ENCODE data around the gene RACK1.

The RACK1 gene

DNA sequence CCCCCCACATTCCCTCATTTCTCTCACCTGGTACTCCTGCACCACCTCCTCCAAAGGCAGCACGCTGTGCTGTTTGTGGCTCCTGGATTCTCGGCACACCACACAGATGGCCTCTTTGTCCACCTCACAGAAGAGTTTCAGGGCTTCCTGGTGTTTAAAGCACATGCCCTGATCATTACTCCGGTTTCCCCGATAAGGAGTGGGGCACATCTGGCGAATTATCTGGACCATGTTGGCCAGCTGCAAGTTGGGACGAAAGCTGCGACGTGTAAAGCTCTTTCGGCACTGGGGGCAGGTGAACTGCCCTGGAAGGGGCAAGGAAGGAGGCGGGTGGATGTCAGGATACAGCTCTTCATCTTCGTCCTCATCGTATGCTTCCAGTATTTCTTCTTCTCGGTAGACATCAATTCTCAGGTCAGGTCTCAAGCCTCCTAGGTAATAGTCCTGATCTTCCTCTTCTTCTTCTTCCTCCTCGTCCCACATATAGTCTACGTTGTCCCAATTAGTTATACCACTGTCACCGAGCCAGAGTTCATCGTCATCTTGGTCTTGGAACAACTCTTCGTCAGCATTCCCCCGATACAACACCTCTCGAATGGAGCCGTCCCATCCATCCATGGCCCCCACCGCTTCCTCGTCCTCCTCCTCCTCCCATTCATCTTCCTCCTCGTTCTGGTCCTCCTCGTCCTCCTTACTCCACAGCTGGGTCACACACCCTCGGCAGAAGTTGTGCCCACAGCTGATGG, 16.4 kb upstream of the RACK1 start:
- no peak for DNase-seq (ENCODE audit: low spot score)

DNA sequence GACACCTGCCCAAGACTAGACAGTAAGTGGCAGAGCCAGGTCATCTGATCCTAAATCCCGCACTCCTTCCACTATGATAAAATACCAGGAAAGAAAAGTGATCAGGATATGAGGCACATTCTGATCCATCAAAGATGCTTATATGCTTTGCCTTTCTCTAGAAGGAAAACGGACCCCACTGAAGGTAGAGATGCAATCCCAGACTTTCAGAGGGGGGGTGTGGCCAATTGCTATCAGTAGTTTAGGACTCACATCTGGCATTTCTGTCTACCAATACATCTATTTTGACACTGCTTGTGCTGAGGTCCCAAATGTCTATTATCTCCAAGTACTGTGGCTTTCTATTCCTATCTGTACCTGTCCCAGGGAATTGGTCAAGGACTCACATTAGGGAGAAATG, 15.6 kb upstream of the RACK1 start:
- no peak for DNase-seq (ENCODE audit: low spot score)

DNA sequence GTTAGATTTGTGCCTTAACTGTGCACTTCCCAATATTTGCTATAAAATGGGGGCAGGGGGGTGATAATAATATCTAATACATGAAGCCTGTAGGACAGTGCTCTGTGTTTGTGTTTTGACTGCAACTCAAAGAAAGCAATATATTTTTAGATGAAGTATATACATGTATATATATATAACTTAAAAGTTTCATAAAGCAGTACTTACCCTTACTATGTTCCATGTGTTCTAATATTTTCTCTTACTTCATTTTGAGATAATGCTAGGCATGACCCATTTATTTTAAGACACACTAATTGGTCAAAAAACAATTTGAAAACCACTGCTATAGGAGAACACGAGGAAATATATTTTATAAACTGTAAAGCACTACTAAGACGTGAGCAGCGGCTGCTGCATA, 14.9 kb upstream of the RACK1 start:
- no peak for DNase-seq (ENCODE audit: low spot score)

DNA sequence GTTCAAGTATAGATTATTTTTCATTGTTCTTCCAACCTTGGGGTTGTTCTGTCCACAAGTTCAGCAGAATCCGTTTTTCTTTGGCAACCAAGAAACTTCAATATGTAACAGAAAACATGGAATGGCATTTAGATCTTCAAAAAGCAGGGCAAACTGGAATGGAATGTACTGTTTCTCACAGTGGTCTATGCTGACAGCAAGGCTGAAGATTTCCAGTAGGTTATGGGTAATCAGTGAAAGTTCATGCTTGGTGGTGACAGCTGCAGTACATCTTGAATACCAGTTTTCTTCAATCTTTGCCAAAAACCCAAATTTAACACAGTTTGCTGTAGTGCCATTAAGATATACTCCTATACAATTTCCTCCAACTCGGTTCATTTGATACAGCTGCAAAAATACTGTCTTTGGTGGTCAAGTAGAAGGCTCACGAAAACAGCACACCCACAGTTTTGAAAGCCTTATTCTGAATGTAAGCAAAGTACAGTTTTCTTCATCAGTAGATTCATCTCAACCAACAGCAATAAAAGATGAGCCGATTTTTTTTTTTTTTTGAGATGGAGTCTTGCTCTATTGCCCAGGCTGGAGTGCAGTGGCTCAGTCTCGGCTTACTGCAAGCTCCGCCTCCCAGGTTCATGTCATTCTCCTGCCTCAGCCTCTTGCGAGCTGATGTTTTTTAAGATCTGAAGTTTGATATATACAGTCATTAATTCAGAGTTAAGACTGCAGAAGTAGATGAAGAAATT, 12.3 kb upstream of the RACK1 start:
- DNase-seq (ENCODE audit: low spot score): no peak

DNA sequence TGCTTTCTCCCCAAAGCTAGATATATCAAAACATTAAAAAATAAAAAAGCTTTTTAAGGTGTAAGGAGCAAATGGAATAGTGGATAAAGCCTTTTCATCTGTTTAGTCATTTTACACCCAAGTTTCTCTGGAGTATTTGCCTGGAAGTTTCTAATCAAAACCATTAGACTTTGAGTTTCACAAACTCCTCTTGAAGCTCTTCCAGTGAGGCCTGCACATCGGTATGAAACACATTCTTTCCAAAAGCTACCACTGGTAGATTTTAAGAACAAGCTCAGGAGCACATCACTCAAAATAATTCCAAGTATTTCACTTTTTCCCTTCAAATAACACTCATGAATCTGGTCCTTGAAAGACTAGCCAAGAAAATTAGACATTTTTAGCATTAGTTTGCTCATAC, 11.6 kb upstream of the RACK1 start:
- DNase-seq (ENCODE audit: low spot score): no peak

DNA sequence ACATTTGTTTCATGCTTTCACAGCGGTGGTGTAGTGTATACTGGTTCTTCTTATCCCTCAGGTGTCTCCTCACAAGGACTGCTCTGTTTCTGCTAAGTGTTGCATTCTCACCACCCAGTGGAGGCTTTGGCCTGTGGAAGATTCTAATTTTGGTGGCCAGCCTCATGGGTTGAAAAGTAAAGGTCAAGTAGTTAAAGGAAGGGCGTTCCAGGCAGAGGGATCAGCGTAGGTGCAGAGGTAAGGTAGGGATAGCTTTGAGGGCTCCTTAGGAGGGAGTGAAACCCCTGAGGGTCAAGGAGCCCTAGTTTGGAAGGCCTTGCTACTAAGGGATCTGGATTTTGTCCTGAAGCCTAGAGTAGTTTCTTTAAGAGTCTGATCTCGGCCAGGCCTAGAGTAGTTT, 4.6 kb upstream of the RACK1 start:
- no peak for DNase-seq (ENCODE audit: low spot score)

DNA sequence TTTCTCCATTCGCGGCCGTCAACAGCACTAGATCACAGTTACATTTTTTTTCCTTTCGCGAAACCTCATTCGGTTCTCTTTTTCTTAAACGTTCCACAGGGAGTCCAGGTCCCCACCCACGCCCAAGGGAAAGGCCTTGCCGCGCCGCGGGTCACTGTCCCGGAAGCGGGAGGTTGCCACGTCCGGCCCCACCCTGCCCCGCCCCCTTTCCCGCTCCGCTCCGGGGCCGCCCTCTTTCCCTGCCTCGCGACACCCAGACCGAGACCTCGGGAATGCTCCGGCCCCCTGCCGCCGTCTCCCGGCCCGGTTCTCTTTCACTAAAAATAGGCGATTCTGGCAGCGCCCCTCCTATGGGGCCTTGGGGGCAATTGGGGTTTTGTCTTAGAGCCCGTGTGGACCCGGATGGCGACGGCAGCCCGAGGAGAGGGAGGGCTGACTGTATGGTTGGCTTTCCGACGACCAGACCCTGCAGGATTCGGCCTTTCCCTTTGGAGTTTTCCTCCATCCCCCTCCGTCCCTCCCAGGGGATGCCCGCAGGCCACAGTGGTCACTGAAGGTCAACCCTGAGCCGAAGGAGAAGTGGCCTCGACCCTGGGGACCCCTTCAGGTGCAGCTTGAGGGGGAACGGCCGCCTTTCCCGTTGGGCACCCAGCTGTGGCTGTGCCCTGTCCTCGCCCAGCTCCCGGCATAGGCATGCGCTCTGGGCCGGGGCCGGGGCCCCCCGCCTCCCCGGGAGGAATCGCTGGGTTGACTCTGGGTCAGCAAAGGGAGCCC, 2.8 kb upstream of the RACK1 start:
- DNase-seq (ENCODE audit: low spot score): peak; percentile 87

DNA sequence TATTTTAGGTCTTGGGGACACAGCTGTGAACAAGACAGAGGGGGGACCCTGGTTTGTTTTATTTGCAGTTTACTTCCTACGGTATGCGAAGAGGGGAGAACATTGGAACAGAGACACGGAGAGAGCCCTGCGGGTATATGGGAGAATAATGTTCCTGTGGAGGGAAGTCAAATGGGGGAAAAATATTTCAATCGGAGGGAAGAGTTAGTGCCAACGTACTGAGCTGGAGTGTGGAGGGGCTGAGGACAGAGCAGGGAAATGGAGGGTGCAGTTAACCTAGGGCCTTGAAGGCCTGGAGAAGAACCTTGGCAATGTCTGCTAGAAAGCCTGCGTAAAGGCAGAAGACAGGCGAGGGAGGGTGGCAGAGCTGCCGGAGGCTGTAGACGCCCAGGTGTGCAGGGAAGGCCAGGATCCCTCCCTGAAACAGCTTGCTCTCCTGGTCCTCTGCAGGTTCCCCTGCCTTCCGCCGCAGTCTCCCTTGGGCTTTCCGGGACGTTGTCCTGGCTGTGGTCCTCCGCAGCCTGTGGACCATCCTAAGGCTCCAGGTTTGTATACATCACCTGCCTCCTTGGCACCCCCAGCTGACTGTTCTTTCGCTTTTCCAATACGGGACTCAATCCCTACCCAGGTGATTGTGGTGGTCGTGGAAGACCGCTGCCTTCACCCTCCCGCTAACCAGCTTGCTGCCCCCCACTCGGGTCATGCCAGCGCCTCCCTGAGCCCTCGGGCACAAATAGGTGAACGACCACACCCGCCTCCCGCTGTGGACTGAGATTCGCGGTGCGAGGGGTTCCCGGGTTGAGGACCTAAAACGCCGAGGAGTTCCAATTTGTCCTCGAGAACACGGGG, 1.9 kb upstream of the RACK1 start:
- no peak for DNase-seq (ENCODE audit: low spot score)

DNA sequence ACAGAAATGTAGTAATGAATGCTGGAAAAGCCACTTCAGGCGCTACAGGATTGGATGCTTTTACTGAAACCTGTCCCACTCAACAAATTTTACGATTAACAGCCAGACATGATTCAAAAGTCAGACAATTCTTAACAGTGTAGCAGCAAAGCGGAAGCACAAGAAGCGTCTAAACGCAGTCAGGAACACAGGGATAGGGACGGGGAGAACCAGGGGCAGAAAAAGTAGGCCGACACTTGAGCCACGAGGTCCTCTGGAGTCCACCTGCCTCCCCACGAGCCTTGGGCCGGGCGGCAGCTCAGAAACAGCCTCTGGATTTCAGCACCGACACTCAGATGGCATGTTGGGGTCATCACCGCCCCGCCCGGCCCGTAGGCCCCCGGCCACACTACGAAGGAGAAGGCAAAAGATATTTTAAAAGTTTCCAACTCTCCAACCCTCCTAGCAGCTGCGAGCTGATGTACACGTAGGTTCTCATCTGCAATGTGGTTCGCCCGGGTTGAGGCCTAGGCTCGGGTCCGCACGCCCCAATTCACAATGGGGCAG, 615 bp downstream of the RACK1 start:
- no peak for DNase-seq (ENCODE audit: low spot score)

DNA sequence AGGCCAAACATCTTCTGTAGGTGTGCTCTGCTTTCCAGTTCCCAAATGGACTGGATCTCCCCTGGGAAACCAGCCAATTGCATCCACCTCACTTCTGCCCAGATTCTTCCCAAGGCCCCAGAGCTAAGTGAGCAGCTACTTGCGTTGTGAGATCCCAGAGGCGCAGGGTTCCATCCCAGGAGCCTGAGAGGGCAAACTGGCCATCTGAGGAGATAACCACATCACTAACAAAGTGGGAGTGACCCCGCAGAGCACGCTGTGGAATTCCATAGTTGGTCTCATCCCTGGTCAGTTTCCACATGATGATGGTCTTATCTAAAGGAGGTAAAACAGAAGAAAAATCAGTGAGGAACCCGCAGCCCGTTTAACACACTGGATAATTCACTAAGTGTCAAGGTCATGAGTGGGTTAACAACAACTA, 1.7 kb downstream of the RACK1 start:
- no peak for DNase-seq (ENCODE audit: low spot score)

DNA sequence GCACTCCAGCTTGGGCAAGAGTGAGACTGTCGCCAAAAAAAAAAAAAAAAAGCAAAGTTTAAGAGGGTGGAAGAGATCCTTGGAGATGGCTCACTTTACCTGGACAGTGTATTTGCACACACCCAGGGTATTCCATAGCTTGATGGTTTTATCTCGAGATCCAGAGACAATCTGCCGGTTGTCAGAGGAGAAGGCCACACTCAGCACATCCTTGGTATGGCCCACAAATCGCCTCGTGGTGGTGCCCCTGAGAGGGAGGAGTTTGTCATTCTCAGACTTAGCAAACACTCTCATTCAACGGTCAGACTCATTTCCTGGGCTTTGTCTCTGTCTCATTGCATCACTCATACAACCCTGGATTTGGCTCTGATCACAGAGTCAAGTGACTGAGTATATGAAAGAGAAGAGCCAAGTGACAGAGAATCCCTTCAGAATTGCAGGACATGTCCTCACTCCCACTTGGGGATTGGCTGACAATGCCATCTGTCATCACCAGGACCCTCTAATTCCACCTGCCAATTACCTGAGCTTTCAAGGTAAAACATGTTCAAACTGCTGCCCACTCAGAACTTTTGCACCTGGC, 2.2 kb downstream of the RACK1 start:
- DNase-seq (ENCODE audit: low spot score): no peak

DNA sequence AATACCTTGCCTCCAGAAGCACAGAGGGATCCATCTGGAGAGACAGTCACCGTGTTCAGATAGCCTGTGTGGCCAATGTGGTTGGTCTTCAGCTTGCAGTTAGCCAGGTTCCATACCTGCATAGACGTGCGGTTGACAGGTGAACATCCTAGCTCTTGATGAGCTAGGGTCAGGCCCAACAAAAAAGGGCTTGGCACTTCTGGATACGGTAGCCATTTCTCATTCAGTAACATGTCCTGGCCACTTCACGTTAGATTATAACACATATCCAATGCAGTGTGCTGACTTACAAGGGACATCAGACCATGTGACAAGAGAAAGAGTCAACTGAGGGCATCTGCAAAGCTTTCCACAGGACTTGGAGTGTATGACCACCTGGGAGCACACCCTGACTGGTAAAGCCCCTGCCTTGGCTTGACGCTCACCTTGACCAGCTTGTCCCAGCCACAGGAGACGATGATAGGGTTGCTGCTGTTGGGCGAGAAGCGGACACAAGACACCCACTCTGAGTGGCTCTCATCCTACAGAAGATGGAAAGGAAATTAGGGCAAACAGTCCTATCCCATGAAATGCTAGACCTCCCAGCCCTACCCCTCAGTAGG, 4.5 kb downstream of the RACK1 start:
- DNase-seq (ENCODE audit: low spot score): no peak

DNA sequence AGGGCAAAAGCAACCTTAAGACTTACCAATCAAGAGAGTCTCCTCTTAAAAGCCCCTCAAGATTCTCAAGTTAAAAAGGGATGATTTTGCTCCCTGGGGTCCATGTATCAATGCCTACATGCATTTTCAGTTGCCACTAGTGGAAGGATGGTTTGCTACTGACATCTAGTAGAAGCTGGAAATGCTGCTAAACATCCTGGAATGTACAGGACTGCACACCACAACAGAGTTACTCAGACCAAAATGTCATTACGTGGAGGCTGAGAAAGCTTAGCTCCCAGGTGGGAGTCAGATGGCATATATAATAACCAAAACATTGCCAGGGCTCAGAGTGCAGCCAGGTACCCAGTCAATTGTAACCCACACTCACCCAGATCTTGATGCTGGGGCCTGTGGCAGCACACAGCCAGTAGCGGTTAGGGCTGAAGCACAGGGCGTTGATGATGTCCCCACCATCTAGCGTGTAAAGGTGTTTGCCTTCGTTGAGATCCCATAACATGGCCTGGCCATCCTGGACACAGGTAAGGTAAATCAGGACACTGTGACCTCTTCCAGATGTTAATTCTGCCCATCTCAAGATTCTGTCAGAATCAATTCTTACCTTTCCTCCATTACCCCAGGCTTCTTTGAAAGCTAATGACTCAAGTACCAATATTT, 5.8 kb downstream of the RACK1 start:
- DNase-seq (ENCODE audit: low spot score): no peak

DNA sequence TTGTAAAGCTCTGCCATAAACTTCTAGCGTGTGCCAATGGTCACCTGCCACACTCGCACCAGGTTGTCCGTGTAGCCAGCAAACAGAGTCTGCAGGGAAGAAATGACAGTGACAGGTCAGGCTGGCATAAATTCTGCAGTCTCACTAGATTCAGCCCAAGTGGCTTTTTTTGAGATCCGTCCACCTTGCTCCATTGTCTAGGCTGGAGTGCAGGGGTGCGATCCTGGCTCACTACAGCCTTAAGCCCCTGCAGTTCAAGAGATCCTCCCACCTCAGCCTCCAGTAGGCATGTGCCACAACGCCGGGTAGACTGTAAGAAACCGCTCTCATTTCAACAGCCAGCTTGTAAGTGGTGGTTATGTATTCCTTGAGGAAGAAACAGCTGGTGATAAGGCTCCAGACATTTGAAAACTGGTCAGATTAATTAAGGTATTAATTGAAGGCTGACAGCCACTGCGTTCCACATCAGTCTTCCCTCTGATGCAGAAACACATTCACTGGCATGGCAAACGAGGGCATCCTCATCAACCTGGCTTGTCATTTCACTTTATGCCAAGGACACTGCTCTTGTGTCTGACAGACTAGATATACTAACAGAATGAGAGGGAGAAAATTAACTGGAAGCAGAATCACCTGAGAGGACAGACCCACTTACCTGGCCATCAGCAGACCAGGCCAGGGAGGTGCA, 6.6 kb downstream of the RACK1 start:
- no peak for DNase-seq (ENCODE audit: low spot score)

DNA sequence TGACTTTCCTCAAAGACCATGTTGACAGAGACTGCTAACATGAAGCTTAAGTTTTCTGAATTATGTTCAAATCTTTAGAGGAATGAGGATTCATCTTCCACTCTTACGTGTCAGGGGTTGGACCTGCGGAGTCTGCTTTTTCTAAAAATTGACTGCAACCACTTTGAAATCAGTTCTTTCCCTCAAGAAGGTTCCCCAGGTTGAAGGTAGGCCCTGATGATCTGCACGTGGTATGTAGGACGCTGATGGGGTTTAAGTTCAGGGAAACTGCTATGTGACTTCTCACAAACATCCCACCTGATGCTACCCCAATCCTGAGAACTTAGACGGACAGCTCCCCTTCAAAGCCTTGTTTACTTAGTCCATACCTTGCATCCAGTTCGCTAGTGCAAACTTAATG, 7.2 kb downstream of the RACK1 start:
- no peak for DNase-seq (ENCODE audit: low spot score)

DNA sequence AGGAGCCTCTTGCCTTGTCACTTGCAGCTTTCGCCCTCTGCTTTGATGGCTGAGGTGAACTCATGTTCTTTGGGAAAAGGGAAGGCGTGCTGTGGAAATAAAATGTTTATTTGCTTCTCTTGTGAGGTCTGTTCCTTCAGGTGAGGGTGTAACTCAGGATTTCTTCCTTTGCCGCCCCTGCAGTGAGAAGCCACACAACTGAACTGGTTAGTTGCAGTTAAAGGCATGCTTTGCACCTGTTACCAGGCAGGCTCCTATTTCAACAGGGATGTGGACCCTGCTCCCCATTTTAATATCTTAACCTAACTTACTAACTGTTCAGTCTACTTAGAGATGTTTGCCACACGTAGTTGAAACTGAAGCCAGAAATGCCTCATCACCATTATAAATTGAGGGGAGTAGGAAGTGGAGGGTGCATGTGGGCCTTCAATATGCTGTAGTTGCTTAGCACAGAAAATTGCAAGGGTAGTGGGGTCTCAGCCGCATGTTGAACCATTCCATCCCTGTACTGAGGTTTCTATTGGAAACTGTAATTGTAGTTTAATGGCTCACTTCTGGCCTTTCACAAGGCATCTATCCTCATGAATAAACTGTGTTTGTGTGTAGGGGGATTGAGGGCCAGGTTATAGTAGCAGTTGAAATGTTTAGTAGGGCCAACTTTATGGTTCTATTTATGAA, 7.9 kb downstream of the RACK1 start:
- no peak for DNase-seq (ENCODE audit: low spot score)

DNA sequence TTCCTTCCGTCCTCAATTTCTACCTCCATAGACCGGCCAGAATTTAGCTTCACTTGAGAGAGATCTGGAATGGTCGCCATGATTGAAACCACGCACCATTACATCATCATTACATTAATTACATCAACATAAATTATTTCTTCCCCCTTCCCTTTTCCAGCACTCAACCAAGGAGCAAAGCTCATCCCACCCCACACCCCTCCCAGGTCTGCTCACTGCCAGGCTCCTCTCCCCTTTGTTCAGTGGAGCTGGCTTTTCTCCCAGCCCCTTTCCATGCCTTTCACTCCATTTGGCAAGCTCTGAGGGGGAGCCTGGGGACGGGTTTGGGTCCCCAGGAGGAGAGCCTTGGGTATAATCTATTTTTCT, 8.4 kb downstream of the RACK1 start:
- no peak for DNase-seq (ENCODE audit: low spot score)

DNA sequence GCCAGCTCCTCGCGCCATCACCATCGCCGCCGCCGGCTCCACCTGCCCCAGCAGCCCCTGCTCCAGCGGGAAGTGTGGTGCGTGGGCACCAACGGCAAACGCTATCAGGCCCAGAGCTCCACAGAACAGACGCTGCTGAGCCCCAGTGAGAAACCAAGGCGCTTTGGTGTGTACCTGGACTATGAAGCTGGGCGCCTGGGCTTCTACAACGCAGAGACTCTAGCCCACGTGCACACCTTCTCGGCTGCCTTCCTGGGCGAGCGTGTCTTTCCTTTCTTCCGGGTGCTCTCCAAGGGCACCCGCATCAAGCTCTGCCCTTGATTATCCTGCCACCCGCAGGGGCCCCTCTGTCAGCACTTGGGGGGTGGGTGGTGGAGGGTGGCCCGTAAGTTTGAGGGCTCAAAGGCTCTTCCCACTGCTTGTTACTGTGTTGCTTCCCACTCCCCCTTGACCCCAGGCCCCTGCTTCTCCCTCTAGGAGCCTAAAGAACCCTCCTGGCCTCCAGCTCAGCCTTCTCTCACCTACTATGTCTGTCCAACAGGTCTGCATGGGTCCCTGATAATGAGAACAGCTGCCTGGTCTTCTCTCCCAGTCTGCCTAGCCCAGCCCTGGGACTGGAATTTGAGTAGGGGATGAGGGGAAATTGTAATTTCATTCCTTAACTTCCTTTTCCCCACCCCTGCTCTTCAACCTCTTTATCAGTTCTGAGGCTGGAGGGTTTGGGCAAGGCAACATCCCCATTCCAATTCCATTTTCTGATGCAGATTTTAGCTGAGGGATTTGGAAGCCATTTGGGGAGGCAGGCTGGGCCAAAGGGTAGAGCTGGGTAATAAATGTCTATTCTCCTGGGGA, 9.0 kb downstream of the RACK1 start:
- no peak for DNase-seq (ENCODE audit: low spot score)

Measured in globus pallidus (tissue), 1 donor.